ENCODE data around the gene MINDY4.
A peak's percentile ranks its signal among the peaks of the same experiment; 100 is the strongest.

MINDY4 gene

DNA sequence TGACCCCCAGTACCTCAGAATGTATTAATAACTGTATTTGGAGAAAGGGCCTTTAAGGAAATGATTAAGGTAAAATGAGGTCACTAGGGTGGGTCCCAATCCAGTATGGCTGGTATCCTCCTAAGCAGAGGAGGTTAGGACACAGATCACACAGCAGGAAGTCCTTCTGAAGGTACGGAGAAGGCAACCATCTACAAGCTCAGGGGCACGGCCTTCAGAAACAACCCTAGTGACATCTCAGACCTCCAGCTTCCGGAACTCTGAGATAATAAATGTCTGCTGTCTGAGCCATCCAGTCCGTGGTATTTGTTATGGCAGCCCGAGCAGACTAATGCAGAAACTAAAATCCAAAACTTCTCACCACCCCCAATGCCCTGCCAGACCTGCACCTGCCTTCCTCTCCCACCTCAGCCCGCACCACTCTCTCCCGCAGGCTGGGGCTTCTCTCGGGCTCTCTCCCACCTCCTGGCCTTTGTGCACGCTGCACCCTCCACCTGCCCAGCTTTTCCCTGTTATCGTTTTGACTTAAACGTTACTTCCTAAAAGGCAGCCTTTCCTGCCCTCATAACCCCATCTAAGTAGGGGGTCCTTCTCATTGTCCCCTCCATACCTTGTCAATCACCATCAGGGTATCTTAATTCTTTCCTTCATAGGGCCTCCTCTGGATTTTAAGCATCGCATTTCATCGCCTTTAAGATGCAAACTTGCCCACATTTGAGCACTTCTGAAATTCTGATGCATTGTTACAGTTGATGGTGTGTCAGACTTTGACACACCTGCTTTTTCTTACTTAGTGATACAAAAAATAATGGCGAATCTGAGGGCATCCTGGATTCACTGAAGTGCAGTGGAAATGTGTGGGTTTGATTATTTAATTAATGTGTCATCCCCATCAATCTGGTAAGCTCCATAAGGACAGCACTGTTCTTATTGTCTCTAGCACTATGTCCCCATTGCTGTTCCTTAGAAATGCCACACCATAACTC is 108.2 kb downstream of the MINDY4 start:
- DNase-seq (ENCODE audit: low spot score): peak; percentile 68

- no peak for DNase-seq (ENCODE audit: low spot score)
Observed at GRCh38 chr7:30880125-30880720, 109.0 kb downstream of the MINDY4 start.

DNA sequence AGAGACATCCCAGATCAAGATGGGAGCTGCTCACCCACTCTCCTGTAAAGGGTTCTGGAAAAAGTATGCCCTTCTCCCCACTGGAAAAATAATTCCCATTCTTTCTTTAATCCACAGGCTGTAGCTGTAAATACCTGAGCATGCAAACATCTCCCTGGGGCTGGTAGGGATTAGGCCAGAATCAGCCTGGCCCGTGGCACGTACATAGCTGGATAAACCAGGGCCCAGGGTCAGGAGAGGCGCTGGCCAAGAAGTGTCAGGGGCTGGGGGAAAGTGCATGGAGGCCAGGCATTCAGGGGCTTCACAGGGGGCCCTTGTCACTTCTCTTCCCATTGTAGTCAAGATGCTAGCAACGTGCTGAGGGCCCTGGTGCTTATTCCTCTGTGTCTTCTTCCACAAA is 109.7 kb downstream of the MINDY4 start:
- peak; percentile 48 for DNase-seq (ENCODE audit: low spot score)

- DNase-seq (ENCODE audit: low spot score): no peak
Observed at GRCh38 chr7:30881448-30881847, 110.2 kb downstream of the MINDY4 start.

GRCh38 chr7:30884881-30885280 is 113.7 kb downstream of the MINDY4 start:
- no peak for DNase-seq (ENCODE audit: low spot score)

DNA sequence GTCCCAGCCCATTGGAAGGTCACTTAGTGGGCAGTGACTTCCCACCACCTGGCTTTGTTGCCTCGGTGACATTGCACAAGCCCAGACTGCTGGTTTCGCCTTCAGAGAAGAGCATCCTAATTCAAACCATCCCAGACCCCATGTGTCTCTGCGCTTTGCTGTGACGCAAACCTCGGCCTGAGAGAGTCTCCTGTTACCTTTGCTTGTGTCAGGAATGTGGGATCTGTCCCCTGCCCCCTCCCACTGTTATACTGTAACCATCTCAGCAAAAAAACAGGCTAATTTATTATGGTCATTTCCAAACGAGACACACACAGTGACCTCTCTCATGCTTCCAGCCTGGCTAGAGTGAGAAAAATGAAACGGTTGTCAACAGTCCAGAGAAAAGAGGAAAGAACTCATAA is 115.4 kb downstream of the MINDY4 start:
- no peak for DNase-seq (ENCODE audit: low spot score)

DNA sequence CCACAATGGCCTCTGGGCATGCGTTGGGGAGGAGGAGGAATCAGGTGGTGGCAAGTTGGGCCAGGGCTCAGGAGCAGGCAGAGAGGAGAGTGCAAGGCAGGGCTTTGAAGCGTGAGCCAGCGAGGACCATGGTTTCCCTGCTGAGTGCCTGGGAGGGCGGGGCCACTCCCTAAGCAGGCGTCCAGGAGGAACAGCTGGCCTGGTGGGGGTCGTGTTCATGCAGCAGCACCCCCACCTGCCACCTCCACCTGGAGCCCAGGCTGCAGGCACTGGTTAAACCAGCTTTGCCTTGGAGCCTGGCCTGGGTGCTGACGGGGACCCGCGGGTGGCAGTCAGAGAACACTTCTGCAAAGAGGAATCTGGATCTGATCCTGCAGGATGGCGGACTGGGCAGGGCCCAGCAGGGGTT is 116.3 kb downstream of the MINDY4 start:
- peak; percentile 41 for DNase-seq (ENCODE audit: low spot score)

DNA sequence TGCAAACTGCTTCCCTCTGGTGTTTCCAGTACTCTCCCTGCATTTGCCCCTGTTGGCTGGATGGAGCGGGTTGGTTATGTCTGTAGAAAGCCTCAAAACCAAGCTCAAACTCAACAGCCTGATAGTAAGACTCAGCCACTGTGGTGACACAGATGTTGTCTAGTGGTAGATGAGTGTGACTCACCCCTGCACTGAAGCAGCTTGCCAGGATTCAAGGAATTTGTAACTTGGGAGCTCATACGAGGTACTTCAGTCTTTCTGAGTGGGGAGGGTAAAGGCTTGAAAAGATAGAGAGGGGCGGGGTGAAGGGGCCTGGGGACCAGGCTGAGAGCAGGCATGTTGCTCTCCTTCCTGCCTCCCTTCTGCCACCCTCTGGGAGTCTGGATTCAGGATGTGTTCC is 117.5 kb downstream of the MINDY4 start:
- no peak for DNase-seq (ENCODE audit: low spot score)

DNA sequence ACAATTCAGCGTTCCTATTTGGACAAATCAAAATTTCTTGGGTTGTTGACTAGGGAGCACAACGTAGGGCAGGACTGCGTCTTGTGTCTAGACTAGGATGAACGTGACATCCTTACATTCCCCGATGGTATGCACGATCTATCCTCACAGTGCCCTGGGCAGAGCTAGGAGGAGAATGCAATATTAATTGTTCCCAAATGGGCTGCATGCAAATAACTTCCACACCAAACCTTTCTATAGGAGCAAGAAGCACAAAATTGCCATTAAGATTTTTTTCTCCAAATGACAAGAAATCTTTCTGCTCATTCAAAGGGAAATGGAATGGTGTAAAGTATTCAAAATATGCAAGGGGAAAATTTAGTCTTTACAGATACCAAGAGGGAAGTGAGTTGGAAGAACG is 119.0 kb downstream of the MINDY4 start:
- no peak for DNase-seq (ENCODE audit: low spot score)

DNA sequence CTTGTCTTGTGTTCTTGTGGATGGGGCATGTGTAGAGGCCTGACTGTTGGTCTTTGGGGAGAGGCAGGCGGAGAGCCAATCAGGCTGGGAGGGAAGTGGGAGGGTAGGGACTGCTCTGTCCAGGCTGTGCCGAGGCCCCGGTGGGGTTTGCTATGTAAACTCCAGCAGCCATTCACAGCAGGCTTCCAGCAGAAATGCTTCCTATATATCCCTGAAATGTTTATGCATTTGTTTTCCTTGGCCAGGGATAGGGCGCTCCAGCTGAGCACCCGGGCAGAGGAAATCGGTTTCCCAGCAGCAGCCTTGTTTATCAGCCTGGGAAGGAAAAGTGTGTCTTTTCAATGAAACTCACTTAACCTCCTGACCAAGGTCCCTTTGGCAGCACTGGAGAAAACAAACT is 122.1 kb downstream of the MINDY4 start:
- DNase-seq (ENCODE audit: low spot score): no peak

DNA sequence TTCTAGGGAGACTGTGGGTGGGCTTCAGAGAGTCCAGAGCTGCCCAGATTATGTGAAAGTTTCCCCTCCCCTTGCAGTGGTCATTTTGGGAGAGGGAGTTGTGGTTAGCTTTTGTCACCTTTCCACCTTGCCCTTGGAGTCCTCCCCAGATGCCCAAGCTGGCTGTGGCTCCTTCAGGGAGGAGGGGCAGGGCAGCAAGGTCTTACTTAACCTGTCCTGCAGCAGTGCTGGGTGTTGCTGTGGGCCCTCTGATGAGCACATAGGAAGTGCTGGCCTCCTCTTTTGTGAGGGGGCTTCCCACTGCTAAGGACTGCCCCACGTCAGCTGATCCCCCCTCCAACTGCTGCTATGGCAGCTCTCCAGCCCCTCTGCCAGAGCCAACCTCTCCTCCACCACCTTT is 122.8 kb downstream of the MINDY4 start:
- DNase-seq (ENCODE audit: low spot score): no peak

GRCh38 chr7:30894866-30895605 is 123.8 kb downstream of the MINDY4 start:
- DNase-seq (ENCODE audit: low spot score): peak; percentile 55

- DNase-seq (ENCODE audit: low spot score): no peak
Observed at GRCh38 chr7:30896036-30896435, 124.8 kb downstream of the MINDY4 start.

DNA sequence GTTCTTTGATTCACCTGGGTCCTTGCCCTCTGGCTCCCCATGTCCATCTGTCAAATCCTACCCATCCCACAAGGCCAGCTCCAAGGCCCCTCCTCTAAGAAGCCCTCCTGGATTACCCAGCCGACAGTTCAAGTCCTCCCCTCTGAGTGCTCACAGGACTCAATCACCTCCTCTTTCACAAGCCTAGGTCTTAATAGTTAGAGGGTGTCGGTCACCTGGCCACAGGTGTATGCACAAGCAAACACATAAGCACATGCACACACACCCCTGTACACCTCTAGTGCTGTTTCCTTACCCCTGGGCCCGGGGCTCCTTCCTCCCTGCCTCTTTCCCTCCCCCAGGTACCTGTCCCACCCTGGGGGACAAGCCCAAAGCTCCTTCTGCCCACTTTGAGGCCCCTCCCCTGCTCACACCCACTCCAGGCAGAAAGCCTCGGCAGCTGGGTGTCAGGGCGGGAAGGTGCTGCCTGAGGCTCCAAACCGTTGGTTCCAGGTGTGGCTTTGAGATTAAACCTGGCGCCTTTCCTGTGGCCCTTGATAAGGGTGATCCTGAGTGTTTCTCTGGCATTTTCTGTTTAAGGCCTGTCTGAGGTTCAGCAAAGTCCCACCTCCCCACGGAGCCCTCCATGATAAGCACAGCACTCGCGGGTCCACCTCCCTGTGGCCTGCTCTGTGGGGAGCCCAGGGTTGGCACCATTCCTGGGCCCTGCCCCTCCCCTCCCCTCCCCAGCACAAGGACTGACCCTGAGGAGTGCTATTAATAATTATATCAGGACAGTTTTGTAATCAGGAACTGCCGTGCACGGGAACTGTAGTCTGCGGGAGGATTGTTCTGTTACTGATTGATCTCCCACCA is 125.8 kb downstream of the MINDY4 start:
- no peak for DNase-seq (ENCODE audit: low spot score)

DNA sequence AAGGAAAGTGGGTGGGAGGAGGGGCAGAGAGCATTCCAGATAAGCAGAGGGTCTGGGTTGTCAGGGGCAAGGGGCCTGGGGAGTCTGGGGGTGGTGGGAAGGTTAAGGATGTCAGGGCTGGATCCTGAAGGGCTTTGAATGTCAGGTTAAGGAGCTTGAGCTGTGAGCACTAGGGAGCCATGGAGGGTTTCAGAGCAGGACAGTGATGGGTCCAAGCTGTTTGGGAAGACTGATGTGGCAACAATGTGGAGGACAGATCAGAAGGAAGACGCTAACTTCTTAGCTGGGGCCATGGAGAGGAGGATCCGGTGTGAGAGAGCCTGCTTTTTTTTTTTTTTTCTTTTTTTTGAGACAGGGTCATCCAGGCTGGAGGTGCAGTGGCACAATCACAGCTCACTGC is 126.6 kb downstream of the MINDY4 start:
- no peak for DNase-seq (ENCODE audit: low spot score)

GRCh38 chr7:30898411-30898810 is 127.2 kb downstream of the MINDY4 start:
- no peak for DNase-seq (ENCODE audit: low spot score)

DNA sequence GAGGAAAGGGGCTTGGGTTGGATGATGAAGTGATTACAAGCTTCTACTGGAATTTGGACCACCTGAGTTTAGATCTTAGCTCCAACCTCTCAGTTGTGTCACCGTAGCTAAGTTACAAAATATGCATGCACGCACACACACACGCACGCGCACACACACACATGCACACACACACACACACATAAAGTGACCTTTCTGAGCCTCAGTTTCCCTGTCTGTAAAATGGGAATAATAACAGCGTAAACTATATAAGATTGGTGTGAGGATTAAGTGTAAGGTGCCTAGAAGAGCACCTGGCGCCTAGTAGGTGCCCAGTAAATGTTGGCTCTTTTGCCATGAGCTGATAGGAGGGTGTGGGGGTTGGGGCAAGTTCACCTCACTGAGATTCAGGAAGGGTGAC is 127.8 kb downstream of the MINDY4 start:
- no peak for DNase-seq (ENCODE audit: low spot score)

DNA sequence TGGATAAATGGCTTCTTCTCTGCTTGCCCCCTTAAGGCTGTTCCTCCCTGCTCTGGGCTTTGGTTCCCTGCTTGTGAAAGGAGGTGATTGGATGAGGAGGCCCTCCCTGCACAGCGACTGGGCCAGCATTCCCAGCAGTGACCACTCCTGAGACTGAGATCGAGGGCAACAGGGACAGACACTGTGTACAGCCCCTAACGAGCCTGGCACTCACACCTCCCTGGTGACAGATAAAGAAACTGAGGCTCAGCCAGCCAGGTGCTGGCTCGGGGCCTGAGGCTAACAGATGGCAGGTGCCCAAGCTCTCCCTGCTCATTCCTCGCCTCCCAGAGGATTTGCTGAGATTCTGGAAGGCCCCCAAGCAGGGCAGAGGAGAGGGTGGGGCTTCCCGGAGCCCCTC is 128.4 kb downstream of the MINDY4 start:
- DNase-seq (ENCODE audit: low spot score): no peak

GRCh38 chr7:30900053-30900452 is 128.8 kb downstream of the MINDY4 start:
- no peak for DNase-seq (ENCODE audit: low spot score)

DNA sequence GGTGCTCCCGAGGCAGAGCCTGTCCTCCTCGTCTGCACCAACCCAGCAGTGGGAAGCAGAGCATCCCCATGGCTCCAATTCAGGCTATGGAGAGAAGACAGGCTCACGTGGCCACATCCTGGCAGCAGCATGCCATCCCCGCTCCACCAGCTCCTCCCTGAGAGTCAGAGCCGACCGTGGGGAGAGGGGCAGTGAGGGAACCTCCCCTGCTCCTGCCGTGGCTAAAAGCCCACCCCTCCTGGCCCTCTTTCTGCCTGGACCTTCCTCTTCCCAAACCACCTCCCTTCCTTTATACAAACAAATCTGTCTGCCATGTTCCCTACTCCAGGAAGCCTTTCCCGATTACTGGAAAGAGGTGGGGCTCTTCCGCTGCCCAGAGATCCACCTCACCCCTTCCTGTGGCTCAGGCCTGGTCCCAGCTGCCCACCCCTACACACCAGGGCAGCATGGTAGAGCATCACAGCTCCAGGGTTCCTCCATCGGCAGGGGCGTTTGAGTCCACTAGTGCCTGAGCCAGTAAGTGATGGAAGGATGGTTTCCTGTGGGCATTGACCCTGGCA is 129.7 kb downstream of the MINDY4 start:
- DNase-seq (ENCODE audit: low spot score): no peak

- no peak for DNase-seq (ENCODE audit: low spot score)
Observed at GRCh38 chr7:30901856-30902255, 130.6 kb downstream of the MINDY4 start.

DNA sequence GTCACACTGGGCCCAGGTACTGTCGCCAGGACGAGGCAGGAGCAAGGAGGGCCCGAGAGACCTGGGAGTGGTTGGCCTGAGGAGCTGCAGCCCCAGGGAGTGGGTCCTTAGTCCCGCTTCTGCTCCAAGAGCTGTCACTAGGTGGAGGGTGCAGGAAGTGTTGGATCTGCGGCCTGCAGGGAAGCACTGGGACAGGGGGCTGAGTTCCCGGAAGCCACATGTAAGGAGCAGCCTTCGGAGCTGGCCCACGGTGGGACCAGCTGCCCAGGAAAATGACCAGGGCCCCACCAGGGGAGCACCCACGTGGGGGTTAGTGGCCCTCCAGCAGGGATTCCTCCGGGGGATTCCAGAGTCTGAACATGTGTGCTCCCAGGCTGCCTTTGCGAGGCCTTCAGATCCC is 131.2 kb downstream of the MINDY4 start:
- DNase-seq (ENCODE audit: low spot score): no peak

Measured in iPS-NIHi11 (cell line).